Parathyroid adenoma (tissue), 2 donors: ENCODE measurements around the gene TSC2.

ENCODE experiments used
- H2AFZ ChIP-seq: fragments of 300-600 bp; sonication (generic); one replicate; pipeline ENCODE4 v1.7.0; 2017; ENCODE audit warnings: antibody characterized with exemption, mild to moderate bottlenecking
- H3K27ac ChIP-seq: fragments of 300-600 bp; sonication (generic); one replicate; pipeline ENCODE4 v1.7.0; 2017
- H3K27me3 ChIP-seq: fragments of 300-600 bp; sonication (generic); one replicate; pipeline ENCODE4 v1.7.0; 2017; ENCODE audit warnings: low read length; ENCODE audit not compliant: control insufficient read depth, insufficient read depth
- H3K36me3 ChIP-seq: fragments of 300-600 bp; sonication (generic); one replicate; pipeline ENCODE4 v1.7.0; 2017; ENCODE audit warnings: low read length; ENCODE audit not compliant: control insufficient read depth, insufficient read depth
- H3K4me1 ChIP-seq: fragments of 300-600 bp; sonication (generic); one replicate; pipeline ENCODE4 v1.7.0; 2017; ENCODE audit warnings: control low read depth
- H3K4me2 ChIP-seq: fragments of 300-600 bp; sonication (generic); one replicate; pipeline ENCODE4 v1.7.0; 2017; ENCODE audit warnings: low read length
- H3K4me3 ChIP-seq: fragments of 300-600 bp; sonication (generic); one replicate; pipeline ENCODE4 v1.7.0; 2017; ENCODE audit warnings: low read depth, low read length
- H3K79me2 ChIP-seq: fragments of 300-600 bp; sonication (generic); one replicate; pipeline ENCODE4 v1.7.0; 2017; ENCODE audit warnings: control low read depth
- H3K9ac ChIP-seq: fragments of 300-600 bp; sonication (generic); one replicate; pipeline ENCODE4 v1.7.0; 2017; ENCODE audit warnings: mild to moderate bottlenecking
- H3K9me3 ChIP-seq: fragments of 300-600 bp; sonication (generic); one replicate; pipeline ENCODE4 v1.7.0; 2017; ENCODE audit warnings: low read length; ENCODE audit not compliant: control insufficient read depth
- TF ChIP-seq, protein P1 (sequence below): fragments of 300-600 bp; sonication (generic); IDR thresholded peaks from one replicate; pipeline ENCODE4 v1.7.0; 2017; ENCODE audit warnings: antibody characterized with exemption, mild to moderate bottlenecking
- donor health status: primary hyperparathyroidism.

TSC2 gene

DNA sequence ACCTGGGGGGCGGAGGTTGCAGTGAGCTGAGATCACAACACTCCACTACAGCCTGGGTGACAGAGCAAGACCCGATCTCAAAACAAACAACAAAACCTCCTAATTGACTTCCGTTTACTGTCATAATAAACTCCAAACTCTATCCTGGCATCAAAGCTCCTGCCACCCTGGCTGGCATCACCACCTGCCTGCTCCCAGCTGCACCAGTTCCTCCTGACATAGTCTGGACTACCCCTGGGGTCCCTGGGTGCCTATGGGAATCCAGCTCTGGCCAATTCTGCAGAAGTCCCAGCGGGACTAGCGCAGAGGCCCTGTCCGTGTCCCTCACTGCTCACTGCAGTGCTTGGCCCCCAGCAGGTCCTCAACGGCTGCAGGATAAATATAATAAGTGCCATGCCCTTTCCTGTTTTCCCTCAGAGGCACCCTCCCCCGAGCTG, 874 bp upstream of the TSC2 start:
- Histone ChIP-seq H3K4me3 (peak overlapping the region; percentile 88), H3K9me3 (no peaks in the 10 kb centered on the region), H3K4me2 (peak overlapping the region; percentile 76), H3K27ac (no peak overlapping the region), H3K36me3 (no peaks in the 10 kb centered on the region), H2AFZ (peak overlapping the region; percentile 90), H3K79me2 (peaks cover 31% of the 10 kb centered on the region), H3K27me3 (no peaks in the 10 kb centered on the region), H3K4me1 (peaks cover 8% of the 10 kb centered on the region), H3K9ac (no peak overlapping the region)
- TF ChIP-seq, protein P1, sequence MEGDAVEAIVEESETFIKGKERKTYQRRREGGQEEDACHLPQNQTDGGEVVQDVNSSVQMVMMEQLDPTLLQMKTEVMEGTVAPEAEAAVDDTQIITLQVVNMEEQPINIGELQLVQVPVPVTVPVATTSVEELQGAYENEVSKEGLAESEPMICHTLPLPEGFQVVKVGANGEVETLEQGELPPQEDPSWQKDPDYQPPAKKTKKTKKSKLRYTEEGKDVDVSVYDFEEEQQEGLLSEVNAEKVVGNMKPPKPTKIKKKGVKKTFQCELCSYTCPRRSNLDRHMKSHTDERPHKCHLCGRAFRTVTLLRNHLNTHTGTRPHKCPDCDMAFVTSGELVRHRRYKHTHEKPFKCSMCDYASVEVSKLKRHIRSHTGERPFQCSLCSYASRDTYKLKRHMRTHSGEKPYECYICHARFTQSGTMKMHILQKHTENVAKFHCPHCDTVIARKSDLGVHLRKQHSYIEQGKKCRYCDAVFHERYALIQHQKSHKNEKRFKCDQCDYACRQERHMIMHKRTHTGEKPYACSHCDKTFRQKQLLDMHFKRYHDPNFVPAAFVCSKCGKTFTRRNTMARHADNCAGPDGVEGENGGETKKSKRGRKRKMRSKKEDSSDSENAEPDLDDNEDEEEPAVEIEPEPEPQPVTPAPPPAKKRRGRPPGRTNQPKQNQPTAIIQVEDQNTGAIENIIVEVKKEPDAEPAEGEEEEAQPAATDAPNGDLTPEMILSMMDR: no peak

DNA sequence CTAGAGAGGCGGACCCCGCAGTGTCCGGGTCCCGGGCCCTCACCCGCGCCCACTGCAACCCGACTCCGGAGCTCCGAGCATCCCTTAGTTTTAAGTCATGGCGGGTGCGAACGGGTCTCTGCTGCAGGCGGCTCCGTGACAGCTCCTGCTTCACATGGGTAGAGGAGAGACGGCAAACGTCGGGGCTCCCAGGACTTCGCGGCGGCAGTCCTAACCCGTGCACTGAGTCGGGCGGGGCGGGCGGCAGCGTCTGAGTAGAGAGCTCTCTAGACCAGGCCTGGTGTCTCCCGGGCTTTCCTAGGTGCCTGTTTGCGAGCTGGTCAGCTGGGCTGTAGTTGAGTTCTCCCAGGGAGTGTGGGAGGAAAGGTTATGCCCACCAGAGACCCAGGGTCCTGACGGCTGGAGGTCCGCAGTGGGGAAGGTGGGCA, 345 bp downstream of the TSC2 start:
- TF ChIP-seq, protein P1: no peak
- H3K9ac ChIP-seq: no peak overlapping the region
- H3K4me3 ChIP-seq: peak overlapping the region; percentile 88
- no peaks in the 10 kb centered on the region for H3K27me3 ChIP-seq
- H3K4me2 ChIP-seq: peak overlapping the region; percentile 76
- H3K27ac ChIP-seq: peak overlapping the region; percentile 39
- no peaks in the 10 kb centered on the region for H3K9me3 ChIP-seq
- peak overlapping the region; percentile 90 for H2AFZ ChIP-seq
- H3K36me3 ChIP-seq: no peaks in the 10 kb centered on the region
- peaks cover 8% of the 10 kb centered on the region for H3K4me1 ChIP-seq
- H3K79me2 ChIP-seq: peaks cover 34% of the 10 kb centered on the region

DNA sequence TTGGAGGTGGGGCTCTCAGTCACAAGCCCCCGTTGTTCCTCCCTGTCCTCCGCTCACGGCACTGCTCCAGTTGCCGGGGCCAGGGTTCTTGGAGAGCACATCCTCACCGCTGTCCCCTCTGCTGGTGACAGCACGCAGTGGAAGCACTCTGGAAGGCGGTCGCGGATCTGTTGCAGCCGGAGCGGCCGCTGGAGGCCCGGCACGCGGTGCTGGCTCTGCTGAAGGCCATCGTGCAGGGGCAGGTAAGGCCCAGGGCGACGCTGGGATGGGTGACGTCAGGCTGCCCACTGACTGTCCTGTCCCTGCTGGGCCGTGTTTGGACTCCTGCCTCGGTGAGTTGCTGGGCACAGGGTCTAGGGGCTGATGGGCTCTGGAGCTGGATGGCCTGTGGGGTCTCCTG, 5.4 kb downstream of the TSC2 start:
- Histone ChIP-seq H3K9me3 (no peaks in the 10 kb centered on the region), H3K4me2 (no peak overlapping the region), H3K4me3 (no peak overlapping the region), H3K27ac (no peak overlapping the region), H3K27me3 (no peaks in the 10 kb centered on the region), H3K36me3 (no peaks in the 10 kb centered on the region), H3K4me1 (peaks cover 5% of the 10 kb centered on the region), H3K9ac (no peak overlapping the region), H3K79me2 (peaks cover 29% of the 10 kb centered on the region), H2AFZ (no peak overlapping the region)
- TF ChIP-seq, protein P1: no peak

DNA sequence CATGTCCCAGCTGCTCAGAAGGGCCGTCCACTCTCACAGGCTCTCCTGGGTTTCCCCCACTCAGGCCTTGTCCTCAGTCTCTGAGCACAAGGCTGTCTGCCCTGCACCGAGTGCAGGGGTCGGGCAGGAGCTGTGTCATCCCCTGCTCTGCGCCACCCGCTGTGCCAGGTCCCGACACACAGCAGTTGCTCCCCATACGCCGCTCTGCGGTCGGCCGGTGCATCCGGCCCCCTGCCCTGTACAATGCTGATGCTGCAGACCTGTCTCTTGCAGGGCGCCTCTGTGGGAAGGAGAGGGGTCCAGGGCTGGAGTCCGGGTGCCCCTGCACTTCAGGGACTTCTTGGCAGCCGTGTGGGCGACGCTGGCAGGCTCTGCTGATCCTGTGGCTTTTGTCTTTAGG, 6.1 kb downstream of the TSC2 start:
- TF ChIP-seq, protein P1: no peak
- no peaks in the 10 kb centered on the region for H3K36me3 ChIP-seq

DNA sequence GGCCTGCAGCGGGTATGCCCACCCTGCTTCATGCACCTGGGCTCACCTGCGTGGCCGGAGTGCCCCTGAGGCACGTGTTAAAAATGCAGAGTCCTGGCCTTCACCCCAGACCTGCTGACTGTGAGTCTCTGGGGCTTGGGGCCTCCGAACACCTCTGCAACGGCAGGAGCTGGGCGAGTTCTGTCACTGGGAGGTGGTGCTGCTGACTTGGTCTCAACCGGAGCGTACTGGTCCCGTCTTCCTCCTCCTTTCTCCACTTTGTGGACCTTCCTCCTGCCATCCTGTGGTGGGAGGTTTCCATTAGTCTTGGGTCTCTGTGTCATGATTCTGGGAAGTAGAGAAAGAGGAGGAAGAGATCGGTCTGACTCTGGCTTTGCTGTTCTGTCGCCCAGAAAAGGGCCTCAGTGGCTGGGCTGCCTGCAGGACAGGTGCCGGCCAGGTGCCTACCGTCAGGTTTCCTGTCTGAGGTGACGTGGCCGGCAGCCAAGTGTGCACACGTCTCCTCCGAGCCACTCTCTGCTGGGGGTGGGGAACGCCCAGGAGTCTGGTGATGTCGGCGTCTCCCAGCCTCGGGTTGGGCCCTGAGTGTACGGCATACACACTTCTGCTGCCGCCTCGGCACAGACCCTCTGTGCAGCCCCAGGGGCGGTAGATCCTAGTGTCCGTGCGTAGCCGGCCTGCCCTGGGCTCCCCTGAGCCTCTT, 6.9 kb downstream of the TSC2 start:
- Histone ChIP-seq H3K4me2 (no peak overlapping the region), H2AFZ (no peak overlapping the region), H3K9ac (no peak overlapping the region), H3K27ac (no peak overlapping the region), H3K36me3 (no peaks in the 10 kb centered on the region), H3K9me3 (no peaks in the 10 kb centered on the region), H3K79me2 (peaks cover 17% of the 10 kb centered on the region), H3K27me3 (no peaks in the 10 kb centered on the region), H3K4me1 (no peaks in the 10 kb centered on the region), H3K4me3 (no peak overlapping the region)
- TF ChIP-seq, protein P1: no peak

More for the DNA sequence above, 6.1 kb downstream of the TSC2 start:
- no peak overlapping the region for H3K27ac ChIP-seq
- H3K27me3 ChIP-seq: no peaks in the 10 kb centered on the region
- H3K4me2 ChIP-seq: no peak overlapping the region
- H3K4me3 ChIP-seq: no peak overlapping the region
- H3K4me1 ChIP-seq: peaks cover 1% of the 10 kb centered on the region
- H3K79me2 ChIP-seq: peaks cover 22% of the 10 kb centered on the region
- no peaks in the 10 kb centered on the region for H3K9me3 ChIP-seq
- no peak overlapping the region for H2AFZ ChIP-seq
- H3K9ac ChIP-seq: no peak overlapping the region
